HG02571 (cell line): ENCODE measurements around the gene HSD17B11.
A peak's percentile ranks its signal among the peaks of the same experiment; 100 is the strongest.
"Not testable (repeated sequence)": the region's sequence is repeated elsewhere in the genome, so short reads cannot be mapped to it uniquely, and the experiment has no call there.

Experiments
- ATAC-seq: cut with Tn5 transposase; IDR thresholded peaks from one replicate; pipeline ENCODE4 v1.9.1; 2021; ENCODE audit warnings: mild to moderate bottlenecking, moderate library complexity; ENCODE audit not compliant: unreplicated experiment

The HSD17B11 gene

DNA sequence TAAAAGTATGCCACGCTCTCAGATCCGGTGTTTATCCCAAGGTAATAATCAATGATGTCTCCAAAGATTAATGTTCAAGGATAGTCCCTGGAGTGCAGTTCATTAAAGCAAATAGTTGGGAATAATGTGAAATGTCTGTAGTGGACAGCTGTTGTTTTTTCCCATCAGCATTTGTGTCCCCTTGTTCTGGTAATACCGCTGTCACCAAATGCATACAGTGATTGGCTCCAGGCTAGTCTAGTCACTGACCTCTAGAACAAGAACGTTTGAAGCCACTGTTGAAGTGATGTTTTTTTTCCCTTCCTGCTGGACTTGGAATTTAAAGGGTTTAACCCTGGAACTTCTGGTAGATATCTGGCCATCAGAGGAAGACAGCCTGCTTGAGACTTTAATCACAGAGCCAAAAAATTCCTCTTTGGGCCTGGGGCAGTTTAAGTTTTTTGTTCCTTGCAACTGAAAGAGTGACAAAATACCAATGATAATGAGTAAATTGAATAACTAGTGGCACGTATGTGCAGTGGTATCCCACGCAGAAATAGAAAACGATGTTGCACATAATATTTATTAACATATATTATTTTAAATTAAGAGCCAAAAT lies 30.6 kb downstream of the HSD17B11 start:
- ATAC-seq = no peak

DNA sequence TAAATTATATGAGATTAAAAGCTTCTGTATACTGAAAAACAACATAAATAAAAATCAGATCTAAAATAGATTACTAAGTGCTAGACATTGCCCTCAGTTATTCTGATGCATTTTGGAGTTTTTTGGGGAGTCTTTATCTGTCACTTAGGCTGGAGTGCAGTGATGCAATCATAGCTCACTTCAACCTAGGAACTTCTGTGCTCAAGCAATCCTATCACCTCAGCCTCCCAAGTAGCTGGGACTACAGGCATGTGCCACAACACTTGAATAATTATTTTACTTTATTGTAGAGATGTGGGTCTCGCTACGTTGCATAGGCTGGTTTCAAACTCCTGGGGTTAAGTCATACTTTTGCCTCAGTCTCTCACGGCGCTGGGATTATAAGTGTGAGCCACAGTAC lies 31.7 kb downstream of the HSD17B11 start:
- ATAC-seq = no peak

DNA sequence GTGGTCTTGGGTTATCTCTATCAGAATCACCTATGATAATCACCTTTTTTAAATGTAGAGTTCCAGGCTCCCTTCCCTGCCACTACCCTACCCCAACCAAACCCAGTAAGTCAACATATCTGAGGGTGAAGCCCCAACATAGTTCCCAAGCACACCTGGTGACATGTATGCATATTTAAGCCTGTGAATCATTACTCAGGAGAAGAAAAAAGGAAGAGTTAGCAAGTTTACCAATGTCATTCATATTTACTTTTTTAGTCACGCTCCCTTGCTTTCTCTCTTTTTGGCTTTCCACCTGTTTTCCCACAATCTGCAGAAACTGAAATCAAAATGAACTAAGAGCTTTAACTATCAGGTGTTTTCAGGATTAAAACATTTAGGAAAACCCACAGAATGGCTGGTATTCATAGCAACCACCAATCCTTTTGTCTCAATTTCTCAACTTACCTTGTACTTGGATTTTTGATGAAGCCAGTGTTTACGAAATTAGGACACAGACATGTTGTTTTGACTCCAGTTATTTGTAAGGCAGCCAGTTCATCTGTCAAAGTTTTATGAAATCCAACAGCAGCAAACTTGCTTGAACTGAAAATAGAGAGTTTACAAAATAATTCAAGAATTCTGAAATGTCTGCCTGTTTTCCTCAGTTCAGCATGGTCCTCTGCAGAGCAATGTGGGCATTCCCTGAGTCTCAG lies 34.0 kb downstream of the HSD17B11 start:
- ATAC-seq = no peak

DNA sequence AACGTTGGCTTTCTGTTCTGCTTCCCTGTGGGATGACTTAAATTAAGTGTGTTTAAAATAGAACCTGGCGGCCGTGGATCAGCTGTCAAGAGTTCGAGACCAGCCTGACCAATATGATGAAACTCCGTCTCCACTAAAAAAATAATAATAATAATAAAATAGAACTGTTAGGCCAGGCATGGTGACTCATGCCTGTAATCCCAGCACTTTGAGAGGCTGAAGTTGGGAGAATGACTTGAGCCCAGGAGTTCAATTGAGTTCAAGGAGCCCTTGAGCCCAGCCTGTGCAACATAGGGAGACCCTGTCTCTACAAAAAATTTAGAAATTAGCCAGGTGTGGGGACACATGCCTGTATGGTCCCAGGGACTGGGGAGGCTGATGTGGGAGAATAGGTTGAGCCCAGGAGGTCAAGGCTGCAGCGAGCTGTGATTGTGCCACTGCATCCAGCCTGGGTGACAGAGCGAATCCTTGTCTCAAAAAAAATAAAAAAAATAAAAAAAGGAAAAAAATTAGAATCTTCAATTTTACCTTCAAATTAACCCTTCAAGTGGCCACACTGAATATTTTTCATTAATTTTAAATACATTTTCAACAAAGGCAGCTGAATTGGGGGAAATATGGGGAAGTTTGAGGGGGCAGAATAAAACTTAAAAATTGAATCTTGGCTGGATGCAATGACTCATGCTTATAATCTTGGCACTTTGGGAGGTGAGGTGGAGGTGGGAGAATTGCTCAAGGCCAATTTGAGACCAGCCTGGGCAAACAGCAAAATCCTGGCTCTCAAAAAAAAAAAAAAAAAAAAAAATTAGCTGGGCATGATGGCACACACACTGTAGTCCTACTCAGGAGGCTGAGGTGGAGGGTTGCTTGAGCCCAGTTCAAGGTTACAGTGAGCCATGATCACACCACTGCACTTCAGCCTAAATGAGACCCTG lies 36.6 kb downstream of the HSD17B11 start:
- no peak for ATAC-seq

DNA sequence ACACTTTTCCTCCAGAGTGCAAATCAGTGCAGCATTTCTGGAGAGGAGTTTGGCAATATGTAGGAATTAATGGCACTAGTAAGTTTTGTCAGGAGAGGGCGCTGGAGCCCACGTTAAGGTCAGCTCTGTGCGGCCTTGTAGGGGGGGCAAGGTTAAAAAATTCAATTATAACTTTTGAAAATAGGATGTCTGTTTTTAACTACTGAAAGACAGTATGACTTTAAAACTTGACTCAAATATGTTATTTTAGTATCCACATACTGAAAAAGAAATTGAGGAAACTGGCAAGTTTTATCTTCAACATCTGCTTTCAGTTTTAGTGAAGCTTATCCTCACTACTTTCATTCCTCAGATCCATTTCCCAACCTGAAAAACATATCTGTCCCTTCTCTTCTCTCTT lies 37.4 kb downstream of the HSD17B11 start:
- peak; percentile 78 for ATAC-seq

DNA sequence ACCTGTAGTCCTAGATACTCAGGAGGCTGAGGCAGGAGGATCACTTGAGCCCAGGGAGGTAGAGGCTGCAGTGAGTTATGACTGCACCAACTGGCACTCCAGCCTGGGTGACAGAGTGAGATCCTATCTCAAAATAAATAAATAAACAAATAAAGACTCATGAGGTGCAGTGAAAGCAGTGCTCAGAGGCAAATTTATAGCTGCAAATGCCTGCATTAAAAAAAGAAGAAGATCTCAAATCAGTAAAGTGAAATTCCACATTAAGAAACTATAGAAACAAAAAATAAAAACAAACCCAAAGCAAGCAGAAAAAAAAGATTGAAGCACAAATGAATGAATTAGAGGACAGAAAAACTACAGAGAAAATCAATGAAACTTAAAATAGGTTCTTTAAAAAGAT lies 45.8 kb downstream of the HSD17B11 start:
- ATAC-seq = no peak

DNA sequence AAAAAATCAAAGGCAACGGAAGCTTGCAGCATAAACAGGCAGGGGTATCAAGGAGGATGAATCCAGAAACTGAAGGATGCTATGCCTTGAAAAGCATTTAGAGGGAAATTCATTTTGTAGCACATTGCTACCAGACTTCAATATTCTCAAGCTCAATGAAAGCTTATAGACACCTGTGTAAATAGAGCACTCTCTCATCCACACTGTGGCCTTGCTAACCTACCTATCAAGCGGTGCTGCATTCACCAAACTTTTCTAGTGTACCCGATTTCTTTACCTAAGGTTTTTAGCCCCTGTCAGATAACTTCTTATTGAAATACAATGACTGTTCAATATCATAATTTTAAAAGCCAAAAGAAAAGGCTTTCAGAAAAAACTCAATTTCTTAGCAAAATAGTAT lies 48.1 kb downstream of the HSD17B11 start:
- ATAC-seq = no peak

DNA sequence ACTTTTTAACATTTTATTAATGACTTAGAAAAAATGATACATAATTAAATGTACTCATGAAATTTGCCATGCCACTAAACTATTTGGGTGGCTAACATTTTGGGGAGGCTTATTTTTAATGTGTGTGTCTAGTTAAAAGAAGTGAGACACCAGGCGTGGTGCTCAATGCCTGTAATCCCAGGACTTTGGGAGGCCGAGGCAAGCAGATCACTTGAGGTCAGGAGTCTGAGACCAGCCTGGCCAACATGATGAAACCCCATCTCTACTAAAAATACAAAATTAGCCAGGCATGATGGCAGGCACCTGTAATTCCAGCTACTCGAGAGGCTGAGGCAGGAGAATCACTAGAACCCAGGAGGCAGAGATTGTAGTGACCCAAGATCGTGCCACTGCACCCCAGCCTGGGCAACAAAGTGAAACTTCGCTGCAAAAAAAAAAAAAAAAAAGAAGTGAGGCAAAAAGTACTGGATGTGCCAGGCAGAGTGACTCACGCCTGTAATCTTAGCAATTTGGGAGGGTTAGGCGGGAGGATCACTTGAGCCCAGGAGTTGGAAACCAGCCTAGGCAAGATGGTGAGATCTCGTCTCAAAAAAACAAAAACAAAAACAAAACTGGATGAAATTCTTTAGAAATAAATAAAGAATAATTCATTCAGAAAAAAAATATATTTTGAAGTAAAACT lies 48.9 kb downstream of the HSD17B11 start:
- not testable (repeated sequence) for ATAC-seq

DNA sequence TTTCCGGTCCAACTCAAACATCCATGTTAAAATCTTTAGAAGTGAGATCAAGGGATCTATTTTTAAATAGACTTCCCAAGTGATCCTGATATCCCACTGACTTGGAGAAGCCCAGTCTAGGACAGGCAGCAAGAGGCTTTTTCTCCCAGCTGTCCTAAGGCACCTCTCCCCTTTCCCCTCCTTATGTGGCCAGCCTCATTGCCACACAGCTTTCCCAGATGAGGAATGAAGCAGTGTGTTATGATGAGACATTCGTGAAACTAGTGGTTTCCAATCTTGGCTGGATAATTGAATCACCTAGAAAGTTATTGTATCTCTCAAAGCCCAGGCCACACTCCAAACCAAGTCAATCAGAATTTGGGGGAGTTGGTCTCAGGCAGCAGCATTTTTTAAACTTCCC lies 51.5 kb downstream of the HSD17B11 start:
- ATAC-seq = no peak

DNA sequence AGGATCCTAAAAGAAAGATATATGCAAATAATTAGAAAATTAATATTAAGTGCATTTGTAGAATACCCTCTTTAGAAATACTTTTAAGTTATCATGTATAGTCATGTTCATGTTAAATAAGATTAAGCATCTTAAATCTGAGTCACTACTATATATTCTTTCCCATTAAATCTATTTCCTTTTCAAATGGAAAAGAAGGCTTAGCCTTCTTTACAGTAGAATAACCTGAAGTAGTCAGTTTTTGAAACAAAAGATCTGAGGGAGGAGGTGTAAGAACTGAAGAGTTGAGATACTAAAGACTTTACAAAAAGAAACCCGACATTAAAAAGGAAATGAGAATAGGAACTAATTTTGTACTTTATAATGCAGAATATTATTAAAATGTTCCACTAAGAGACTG lies 53.6 kb downstream of the HSD17B11 start:
- no peak for ATAC-seq

DNA sequence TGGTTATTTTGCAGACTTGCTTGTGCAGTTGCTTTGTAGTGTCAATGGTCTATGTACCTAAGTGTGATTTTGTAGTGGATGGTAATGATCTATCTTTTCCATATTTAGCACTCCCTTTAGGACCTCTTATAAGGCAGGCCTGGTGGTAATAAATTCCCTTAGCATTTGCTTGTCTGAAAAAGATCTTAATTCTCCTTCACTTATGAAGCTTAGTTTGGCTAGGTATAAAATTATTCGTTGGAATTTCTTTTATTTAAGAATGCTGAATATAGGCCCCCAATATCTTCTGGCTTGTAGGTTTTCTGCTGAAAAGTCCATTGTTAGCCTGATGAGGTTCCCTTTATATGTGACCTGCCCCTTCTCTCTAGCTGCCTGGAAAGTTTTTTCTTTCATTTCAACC lies 57.7 kb downstream of the HSD17B11 start:
- ATAC-seq = no peak

DNA sequence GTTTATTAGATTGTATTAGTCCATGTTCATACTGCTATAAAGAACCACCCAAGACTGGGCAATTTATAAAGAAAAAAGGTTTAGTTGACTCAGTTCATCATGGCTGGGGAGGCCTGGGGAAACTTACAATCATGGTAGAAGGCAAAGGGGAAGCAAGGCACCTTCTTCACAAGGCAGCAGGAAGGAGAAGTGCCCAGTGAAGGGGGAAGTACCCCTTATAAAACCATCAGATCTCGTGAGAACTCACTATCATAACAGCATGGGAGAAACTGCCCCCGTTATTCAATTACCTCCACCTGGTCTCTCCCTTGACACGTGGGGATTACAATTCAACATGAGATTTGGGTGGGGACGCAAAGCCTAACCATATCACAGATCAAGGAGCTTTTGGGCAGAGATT lies 60.2 kb downstream of the HSD17B11 start:
- ATAC-seq = no peak

DNA sequence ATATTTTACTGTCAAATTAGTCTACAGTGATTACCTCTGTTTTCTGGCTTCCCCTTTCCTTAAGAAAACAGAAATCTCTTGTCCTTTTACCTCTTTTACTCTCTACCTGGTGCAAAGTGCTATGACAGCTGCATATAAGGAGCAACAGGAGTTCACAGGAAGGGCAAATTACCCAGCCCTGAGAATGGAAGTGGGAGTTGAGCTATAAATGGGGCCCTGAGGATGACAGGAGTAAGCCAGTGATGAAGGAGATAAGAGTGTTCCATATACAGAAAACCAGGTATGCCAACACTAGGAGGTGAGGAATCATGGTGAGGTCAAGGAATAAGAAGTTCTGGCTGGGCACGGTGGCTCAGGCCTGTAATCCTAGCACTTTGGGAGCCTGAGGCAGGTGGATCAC lies 63.9 kb downstream of the HSD17B11 start:
- no peak for ATAC-seq

DNA sequence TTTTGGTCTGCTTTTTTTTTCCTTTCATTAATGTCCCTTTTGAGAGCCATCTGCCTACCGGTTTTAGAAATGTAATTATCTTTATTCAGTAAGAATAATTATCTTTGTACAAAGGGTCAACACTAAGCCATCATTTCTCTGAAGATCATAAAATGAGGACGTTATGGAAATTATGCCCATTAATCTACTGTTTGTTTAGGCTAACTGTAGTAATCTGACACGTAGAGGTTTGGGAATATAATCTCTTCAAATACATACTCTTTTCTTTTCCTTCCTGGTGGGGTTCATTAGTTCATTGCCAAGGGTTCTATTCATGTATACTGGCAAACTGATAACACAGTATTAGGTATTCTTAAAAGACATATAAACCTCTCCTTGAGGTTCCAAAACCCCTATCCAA lies 64.5 kb downstream of the HSD17B11 start:
- no peak for ATAC-seq

DNA sequence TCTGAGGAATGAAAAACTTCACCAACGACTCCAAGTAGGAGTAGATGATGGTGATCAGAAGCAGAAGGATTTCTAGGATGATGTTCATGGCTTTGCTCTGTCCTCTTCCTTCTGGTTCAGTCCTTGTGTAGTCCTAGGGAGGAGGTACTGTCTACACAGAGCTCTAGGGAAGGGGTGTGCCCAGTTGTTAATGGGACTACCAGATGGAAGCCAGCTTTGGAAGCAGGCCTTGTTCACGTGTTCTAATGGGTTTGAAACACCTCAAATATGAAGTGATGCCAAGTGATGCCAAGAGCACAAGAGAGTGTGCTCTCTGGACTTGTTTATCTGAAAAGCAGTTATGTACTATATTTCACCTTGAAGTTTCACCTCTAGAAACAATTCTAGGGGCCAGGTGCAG lies 68.2 kb downstream of the HSD17B11 start, which contains the start of gene HSD17B13:
Gene HSD17B13 (minus strand): TSS at position 129 of the 400 bp plus-strand sequence. CDS start 41 bp downstream, at position 88.
- ATAC-seq = no peak

DNA sequence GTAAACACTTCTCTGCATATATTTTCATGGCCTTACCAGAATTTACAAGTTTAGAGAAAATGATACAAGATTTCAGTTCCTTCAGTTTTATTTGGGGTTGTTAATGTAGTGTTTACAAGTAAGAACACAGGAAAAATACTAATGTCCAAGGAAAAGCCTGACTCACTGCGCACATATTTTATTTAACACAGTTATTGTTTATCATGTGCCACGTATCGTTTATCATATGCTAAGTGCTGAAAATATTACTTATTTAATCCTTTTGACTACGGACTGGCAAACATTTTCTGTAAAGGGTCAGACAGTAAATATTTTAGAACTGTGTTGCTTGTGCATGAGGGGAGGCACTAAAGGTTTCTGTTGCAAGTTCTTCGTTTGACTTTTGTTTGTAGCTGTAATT lies 69.1 kb downstream of the HSD17B11 start:
- no peak for ATAC-seq

DNA sequence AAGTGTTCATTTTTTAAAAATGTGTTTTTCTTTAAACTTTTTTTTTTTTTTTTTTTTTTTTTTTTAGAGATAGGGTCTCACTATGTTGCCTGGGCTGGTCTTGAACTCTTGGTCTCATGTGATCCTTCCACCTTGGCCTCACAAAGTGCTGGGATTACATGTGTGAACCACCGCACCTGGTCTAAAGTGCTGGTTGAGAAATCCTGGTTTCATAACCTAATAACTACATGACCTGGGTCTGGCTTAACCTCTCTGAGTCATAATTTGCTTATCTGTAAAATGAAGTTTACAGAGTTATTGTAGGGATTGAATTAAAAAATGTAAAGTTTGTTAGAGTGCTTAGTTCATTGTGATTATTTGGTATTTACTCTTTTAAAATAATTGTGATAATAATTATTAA lies 73.5 kb downstream of the HSD17B11 start:
- ATAC-seq = no peak

DNA sequence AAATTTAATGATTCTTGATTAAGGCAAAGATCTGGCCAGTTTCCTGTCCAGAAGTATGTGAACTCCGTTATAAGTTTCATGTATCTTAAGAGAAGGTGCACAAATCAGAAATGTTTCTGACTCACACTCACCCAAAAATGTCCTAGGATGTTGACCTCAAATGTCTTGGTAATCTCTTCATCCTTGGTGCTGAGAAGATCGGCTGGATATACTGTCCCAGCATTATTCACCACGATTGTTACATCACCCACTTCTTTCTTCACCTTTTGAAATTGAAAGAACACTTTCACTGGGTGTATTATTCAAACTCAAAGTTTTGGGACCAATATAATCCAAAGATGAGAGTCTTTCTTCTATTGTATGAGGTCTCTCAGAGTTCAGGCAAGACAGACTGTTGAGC lies 74.0 kb downstream of the HSD17B11 start:
- no peak for ATAC-seq

DNA sequence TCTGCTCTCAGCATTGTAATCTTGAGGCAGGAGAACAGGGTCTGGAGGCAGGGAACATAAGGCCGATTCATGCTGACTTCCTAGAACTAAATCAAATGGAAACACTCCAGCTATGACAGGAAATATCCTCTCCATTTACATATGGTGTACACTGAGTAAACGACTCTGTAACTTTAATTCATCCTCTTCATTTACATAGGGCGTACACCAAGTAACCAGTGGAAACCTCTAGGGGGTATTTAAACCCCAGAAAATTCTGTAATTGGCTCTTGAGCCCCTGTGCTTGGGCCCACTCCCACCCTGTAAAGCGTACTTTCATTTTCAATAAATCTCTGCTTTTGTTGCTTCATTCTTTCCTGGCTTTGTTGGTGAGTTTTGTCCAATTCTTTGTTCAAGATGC lies 76.0 kb downstream of the HSD17B11 start:
- ATAC-seq = not testable (repeated sequence)

DNA sequence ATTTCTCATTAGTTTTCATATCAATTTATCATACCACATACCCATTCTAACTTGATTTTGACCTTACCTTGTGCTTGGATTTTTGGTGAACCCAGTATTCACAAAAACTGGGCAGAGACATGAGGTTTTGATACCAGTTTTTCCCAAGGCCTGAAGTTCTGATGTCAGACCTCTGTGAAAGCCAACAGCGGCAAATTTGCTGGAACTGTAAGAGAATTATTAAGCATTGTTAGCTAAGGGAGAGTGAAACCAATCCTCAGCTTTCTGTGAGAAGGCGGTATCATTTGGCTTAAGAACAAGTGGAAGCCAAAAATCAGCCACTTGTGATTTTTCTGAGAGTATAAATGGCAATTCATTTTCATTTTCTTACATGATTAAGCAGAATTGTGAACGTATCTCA lies 77.2 kb downstream of the HSD17B11 start:
- ATAC-seq = no peak

DNA sequence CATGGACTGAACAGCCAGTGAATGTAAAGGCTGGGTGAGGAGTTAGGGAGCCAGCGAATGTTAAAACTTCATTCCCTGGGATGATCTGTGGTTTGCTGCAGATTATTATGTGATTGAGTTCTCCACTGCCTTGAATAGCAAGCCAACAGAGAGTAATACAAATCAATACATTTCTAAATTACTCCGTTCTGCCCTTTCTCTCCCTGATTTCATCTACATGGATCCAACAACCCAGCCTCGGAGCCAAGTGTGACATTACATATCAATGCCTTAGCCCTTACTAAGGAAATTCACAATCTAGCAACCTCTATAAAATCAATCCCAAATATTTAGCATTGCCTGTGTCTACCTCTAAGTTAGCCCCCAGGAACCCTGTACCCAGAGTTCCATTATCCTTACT lies 79.3 kb downstream of the HSD17B11 start:
- no peak for ATAC-seq
